ENCODE measurements around the gene ZCCHC17. TPM values are rescaled to one million over a fixed set of nuclear protein-coding genes. Genes with fewer than 3 reads are reported as not detected.

Gene ZCCHC17, protein sequence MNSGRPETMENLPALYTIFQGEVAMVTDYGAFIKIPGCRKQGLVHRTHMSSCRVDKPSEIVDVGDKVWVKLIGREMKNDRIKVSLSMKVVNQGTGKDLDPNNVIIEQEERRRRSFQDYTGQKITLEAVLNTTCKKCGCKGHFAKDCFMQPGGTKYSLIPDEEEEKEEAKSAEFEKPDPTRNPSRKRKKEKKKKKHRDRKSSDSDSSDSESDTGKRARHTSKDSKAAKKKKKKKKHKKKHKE
- 25.3 to 27.1 TPM (median 26.6 TPM) in 3 replicates for total RNA-seq

DNA sequence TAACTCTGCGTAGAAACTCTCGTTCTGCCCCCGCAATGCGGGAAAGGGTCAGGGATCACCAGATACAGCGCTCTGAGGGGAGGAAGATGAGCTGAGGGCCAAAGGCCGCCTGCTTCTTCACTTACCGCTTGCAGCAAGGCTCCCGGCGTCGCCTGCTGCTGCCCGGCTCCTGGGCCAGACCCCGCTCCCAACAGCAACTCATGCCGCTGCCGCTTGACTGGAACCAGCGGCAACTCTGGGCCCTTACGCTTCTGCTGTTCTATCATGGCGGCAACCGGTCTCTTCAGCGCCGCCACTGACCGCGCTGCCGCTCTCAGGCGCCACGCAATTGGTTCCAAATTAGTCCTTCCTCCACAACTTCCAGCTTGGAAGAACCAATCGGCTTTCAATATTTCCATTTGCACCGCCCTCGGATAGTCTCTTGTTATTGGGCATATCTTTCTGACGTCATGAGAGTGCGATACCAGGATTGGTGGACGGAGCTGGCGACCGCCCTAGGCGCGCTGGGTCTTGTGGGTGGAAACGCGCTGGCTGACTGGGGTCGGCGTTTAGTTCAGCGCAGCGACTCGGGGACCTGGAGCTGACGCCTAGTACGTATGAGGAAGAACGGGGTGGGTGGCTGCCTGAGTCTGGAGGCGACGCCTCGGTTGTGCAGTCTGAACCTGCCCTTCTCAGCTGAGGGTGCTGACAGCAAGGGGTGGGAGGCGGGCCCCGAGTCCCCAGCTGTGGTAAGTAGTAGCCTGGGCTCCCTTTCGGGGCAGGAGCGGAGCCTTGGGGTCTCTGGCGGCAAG is at the start of gene ZCCHC17, which contains the start of gene SNRNP40:
ZCCHC17 (plus strand) TSS at position 547 of the 791 bp plus-strand sequence. CDS start 13,067 bp downstream, outside the sequence.
SNRNP40 (minus strand) TSS at position 303 of the 791 bp plus-strand sequence; CDS start at position 266, 37 bp downstream.
- TF ChIP-seq, protein P1, sequence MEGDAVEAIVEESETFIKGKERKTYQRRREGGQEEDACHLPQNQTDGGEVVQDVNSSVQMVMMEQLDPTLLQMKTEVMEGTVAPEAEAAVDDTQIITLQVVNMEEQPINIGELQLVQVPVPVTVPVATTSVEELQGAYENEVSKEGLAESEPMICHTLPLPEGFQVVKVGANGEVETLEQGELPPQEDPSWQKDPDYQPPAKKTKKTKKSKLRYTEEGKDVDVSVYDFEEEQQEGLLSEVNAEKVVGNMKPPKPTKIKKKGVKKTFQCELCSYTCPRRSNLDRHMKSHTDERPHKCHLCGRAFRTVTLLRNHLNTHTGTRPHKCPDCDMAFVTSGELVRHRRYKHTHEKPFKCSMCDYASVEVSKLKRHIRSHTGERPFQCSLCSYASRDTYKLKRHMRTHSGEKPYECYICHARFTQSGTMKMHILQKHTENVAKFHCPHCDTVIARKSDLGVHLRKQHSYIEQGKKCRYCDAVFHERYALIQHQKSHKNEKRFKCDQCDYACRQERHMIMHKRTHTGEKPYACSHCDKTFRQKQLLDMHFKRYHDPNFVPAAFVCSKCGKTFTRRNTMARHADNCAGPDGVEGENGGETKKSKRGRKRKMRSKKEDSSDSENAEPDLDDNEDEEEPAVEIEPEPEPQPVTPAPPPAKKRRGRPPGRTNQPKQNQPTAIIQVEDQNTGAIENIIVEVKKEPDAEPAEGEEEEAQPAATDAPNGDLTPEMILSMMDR (IDR thresholded peaks at IDR 0.05; ENCODE audit: unreplicated experiment) = no peak

DNA sequence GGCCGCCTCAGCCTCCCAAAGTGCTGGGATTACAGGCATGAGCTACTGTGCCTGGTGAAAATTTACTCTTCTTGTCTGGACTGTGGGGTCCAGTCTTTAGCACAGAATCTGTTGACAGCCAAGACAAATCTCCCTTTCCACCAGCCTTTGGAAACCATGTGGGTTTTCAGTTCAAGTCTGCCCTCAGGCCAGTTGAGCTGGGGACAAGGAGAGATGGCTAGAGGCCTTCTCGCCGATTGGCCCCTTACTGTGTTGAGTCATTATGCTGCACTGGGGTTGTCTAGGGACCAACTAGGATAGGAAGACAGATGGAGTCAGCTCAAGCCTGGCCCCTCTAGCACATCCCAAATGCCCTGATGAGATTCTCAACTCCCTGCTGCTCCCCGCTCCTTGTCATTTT is 48.6 kb upstream of the ZCCHC17 start:
- Mint-ChIP-seq H3K27me3 (ENCODE audit: low read depth) (no peaks in the 10 kb centered on the region), H3K4me3 (no peak overlapping the region), H3K27ac (no peak overlapping the region), H3K9me3 (no peaks in the 10 kb centered on the region), H3K4me1 (no peaks in the 10 kb centered on the region), H3K36me3 (no peaks in the 10 kb centered on the region)
- DNase-seq (ENCODE audit: low spot score in 2 of 2, unreplicated experiment in 2 of 2) = no peak
- TF ChIP-seq, protein P1 (IDR thresholded peaks at IDR 0.05; ENCODE audit: unreplicated experiment) = no peak

More for the DNA sequence above, at the start of gene ZCCHC17, which contains the start of gene SNRNP40:
- no peaks in the 10 kb centered on the region for H3K27me3 Mint-ChIP-seq (ENCODE audit: low read depth)
- no peaks in the 10 kb centered on the region for H3K9me3 Mint-ChIP-seq
- no peak within 1 kb of the TSS for H3K27ac Mint-ChIP-seq
- peak; percentile 84 to 91 for DNase-seq (ENCODE audit: low spot score in 2 of 2, unreplicated experiment in 2 of 2)
- H3K4me1 Mint-ChIP-seq = peaks cover 16% of the 10 kb centered on the region
- H3K36me3 Mint-ChIP-seq = peaks cover 14% of the 10 kb centered on the region
- no peak within 1 kb of the TSS for H3K4me3 Mint-ChIP-seq

DNA sequence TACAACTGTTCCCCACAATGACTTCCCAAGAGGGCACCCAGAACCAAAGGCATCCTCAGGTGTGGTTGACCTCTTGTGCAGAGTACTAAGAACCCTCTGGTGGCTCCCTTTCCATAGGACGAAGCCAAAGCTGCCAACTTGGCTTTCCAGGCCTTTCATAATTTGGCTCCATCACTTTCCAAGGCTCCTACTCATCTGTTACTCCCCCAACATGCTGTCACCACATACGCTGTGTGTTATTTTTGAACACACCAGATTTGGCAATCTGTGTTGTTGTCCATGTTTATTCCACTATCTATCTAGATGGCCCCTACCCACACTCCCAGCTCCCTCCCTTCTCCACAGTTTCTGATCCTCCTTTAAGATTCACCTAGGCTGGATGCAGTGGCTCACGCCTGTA is 47.0 kb upstream of the ZCCHC17 start:
- Mint-ChIP-seq H3K4me3 (no peak overlapping the region), H3K27ac (no peak overlapping the region), H3K9me3 (no peaks in the 10 kb centered on the region), H3K36me3 (no peaks in the 10 kb centered on the region), H3K4me1 (no peaks in the 10 kb centered on the region), H3K27me3 (ENCODE audit: low read depth) (no peaks in the 10 kb centered on the region)
- no peak for DNase-seq (ENCODE audit: low spot score in 2 of 2, unreplicated experiment in 2 of 2)
- TF ChIP-seq, protein P1 (IDR thresholded peaks at IDR 0.05; ENCODE audit: unreplicated experiment) = no peak

DNA sequence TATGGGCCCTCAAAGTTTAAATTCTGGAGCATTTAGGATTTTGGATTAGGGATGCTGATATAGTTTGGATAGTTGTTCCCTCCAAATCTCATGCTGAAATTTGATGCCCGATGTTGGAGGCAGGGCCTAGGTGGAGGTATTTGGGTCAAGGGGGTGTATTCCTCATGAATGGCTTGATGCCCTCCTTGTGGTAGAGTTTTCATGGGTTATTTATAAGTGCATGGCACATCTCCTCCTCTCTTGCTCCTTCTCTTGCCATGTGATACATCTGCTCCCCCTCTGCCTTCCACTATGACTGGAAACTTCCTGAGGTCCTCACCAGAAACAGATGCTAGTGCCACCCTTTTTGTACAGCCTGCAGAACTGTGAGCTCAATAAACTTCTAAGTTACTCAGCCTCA is 39.6 kb upstream of the ZCCHC17 start:
- H3K27ac Mint-ChIP-seq = no peak overlapping the region
- DNase-seq (ENCODE audit: low spot score in 2 of 2, unreplicated experiment in 2 of 2) = no peak

DNA sequence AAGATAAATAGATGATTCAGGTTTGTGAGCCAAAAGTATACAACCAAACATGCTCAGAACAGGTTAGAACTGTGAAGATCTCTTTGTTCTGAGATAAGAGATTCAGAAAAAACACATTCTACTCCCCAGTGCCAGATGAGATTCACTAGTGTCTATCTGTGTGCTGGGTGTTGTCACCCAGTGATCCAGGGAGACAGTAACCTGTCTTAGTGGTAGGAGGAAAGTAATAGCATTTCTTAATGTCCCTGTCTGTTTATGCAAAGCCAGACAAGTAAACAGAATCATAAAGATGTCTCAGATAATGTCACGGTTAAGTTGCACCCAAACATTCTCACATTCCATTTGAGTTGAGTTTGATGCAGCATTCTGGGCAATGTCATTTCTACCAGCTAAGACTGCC is 38.3 kb upstream of the ZCCHC17 start:
- no peak for DNase-seq (ENCODE audit: low spot score in 2 of 2, unreplicated experiment in 2 of 2)
- TF ChIP-seq, protein P1 (IDR thresholded peaks at IDR 0.05; ENCODE audit: unreplicated experiment) = no peak
- H3K36me3 Mint-ChIP-seq = peaks cover 22% of the 10 kb centered on the region
- no peaks in the 10 kb centered on the region for H3K4me1 Mint-ChIP-seq
- no peak overlapping the region for H3K27ac Mint-ChIP-seq
- no peak overlapping the region for H3K4me3 Mint-ChIP-seq
- H3K9me3 Mint-ChIP-seq = no peaks in the 10 kb centered on the region
- no peaks in the 10 kb centered on the region for H3K27me3 Mint-ChIP-seq (ENCODE audit: low read depth)

More for the DNA sequence above, 39.6 kb upstream of the ZCCHC17 start:
- TF ChIP-seq, protein P1 (IDR thresholded peaks at IDR 0.05; ENCODE audit: unreplicated experiment) = no peak
- peaks cover 22% of the 10 kb centered on the region for H3K36me3 Mint-ChIP-seq
- no peak overlapping the region for H3K4me3 Mint-ChIP-seq
- H3K4me1 Mint-ChIP-seq = no peaks in the 10 kb centered on the region
- H3K9me3 Mint-ChIP-seq = no peaks in the 10 kb centered on the region
- H3K27me3 Mint-ChIP-seq (ENCODE audit: low read depth) = no peaks in the 10 kb centered on the region
